MG63 (cell line): ENCODE results near the gene HS3ST5. TPM values are rescaled to one million over a fixed set of nuclear protein-coding genes. Genes with fewer than 3 reads are reported as not detected.

Source experiments
- DNase-seq: peaks from one replicate; pipeline ENCODE4 v3.0.0-alpha.2; 2020
- H3K27me3 ChIP-seq: fragments of 250-450 bp; sonication (Bioruptor Pico); 2 replicates; pipeline ENCODE4 v1.5.1; 2020; ENCODE audit warnings: mild to moderate bottlenecking, moderate library complexity
- H3K36me3 ChIP-seq: fragments of 250-450 bp; sonication (Bioruptor Pico); 2 replicates; pipeline ENCODE4 v1.5.1; 2020; ENCODE audit warnings: mild to moderate bottlenecking, moderate library complexity
- H3K4me3 ChIP-seq: fragments of 250-450 bp; sonication (Bioruptor Pico); 2 replicates; pipeline ENCODE4 v1.5.1; 2020; ENCODE audit warnings: mild to moderate bottlenecking, moderate library complexity
- H3K9me3 ChIP-seq: fragments of 250-450 bp; sonication (Bioruptor Pico); 2 replicates; pipeline ENCODE4 v1.5.1; 2020; ENCODE audit warnings: mild to moderate bottlenecking, moderate library complexity
- total RNA-seq: library from RNA; depleted of rRNA; stranded (reverse); fragments of >200 nt; shearing (Covaris generic); gene quantifications from 2 replicates; pipeline ENCODE4 v1.2.3, GENCODE V29; 2014; ENCODE audit warnings: low replicate concordance; rRNA removed

HS3ST5 gene
- not detected in 2 replicates for total RNA-seq

GRCh38 chr6:114342826-114343781, at the start of gene HS3ST5:
Gene HS3ST5 (minus strand): TSS chr6:114343023. CDS start chr6:114062845, 280,178 bp downstream.
- Histone ChIP-seq H3K27me3 (no peaks in the 10 kb centered on the region), H3K9me3 (no peaks in the 10 kb centered on the region), H3K36me3 (no peaks in the 10 kb centered on the region), H3K4me3 (peak within 1 kb of the TSS; percentile 53)
- peak; percentile 69 for DNase-seq

DNA sequence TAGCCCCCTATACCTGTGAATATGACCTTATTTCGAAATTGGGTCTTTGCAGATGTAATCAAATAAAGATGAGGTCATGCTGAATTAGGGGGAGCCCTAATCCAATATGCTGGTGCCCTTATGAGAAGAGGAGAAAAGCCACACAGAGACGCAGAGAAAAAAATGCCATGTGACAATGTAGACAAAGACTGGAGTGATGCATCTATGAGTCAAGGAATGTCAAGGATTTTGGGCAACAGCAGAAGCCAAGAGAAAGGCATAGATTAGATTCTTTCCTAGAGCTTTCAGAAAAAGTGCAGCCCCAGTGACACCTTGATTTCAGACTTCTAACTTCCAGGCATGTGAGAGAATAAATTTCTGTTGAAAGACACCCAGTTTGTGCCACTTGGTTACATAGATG, 47.4 kb upstream of the HS3ST5 start:
- no peak overlapping the region for H3K4me3 ChIP-seq
- DNase-seq, result no peak

DNA sequence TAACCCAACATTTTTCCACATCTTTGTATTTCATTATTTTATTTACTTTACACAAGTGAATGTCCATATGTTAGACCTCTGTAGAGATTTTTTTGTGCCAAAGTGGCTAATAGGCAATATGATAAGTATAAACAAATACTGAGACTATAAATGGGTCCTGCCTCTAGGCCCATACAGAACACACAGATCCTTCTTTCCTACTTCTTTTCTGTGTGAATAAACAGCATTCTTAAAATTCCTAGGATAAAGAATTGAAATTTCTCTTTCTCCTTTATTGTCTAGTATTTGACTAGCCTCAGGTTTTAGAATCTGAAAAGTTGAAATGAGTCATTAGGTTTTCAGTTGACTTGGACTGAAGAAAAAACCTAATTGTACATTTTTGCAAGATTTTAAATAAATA, 46.3 kb upstream of the HS3ST5 start:
- Histone ChIP-seq H3K9me3 (no peaks in the 10 kb centered on the region), H3K36me3 (no peaks in the 10 kb centered on the region), H3K27me3 (no peaks in the 10 kb centered on the region), H3K4me3 (no peak overlapping the region)
- DNase-seq, result no peak

More for the DNA sequence above, 47.4 kb upstream of the HS3ST5 start:
- H3K36me3 ChIP-seq, result no peaks in the 10 kb centered on the region
- no peaks in the 10 kb centered on the region for H3K27me3 ChIP-seq
- no peaks in the 10 kb centered on the region for H3K9me3 ChIP-seq

GRCh38 chr6:114382406-114382805, 39.6 kb upstream of the HS3ST5 start:
- no peaks in the 10 kb centered on the region for H3K36me3 ChIP-seq
- H3K4me3 ChIP-seq, result no peak overlapping the region
- H3K9me3 ChIP-seq, result no peaks in the 10 kb centered on the region
- no peak for DNase-seq
- no peaks in the 10 kb centered on the region for H3K27me3 ChIP-seq

GRCh38 chr6:114377881-114378280, 35.1 kb upstream of the HS3ST5 start:
- DNase-seq, result no peak
- Histone ChIP-seq H3K27me3 (no peaks in the 10 kb centered on the region), H3K4me3 (no peak overlapping the region), H3K9me3 (no peaks in the 10 kb centered on the region), H3K36me3 (no peaks in the 10 kb centered on the region)

DNA sequence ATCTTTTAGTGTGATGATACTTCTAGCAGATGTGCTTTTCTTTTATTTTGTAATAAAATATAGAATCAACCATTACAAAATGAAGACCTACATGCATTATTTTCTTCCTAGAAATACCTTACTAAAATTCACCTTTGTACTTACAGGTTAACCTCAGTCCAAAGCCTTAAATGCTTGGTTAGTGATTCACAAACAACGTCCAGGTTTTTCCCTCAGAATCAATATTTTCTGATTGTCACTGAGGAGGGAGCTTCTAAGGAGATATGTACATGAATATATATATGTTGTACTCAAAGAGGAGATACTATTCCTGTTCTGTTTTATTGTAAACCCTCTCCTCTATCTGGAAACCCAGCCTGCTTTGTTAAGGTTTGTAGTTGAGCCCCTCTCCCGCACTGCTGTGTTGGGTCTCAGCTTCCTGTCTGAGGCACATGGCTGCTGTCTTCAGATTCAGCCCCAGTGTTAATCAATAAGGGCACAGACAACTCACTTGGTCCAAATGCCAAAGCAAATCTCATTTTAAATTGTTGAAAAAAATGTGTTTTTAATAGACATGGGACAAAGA, 33.9 kb upstream of the HS3ST5 start:
- Histone ChIP-seq H3K9me3 (no peaks in the 10 kb centered on the region), H3K27me3 (no peaks in the 10 kb centered on the region), H3K36me3 (no peaks in the 10 kb centered on the region), H3K4me3 (no peak overlapping the region)
- no peak for DNase-seq

GRCh38 chr6:114375541-114376192, 32.8 kb upstream of the HS3ST5 start:
- Histone ChIP-seq H3K4me3 (no peak overlapping the region), H3K27me3 (no peaks in the 10 kb centered on the region), H3K9me3 (no peaks in the 10 kb centered on the region), H3K36me3 (no peaks in the 10 kb centered on the region)
- DNase-seq, result no peak

GRCh38 chr6:114367315-114367961, 24.6 kb upstream of the HS3ST5 start:
- no peaks in the 10 kb centered on the region for H3K9me3 ChIP-seq
- H3K27me3 ChIP-seq, result no peaks in the 10 kb centered on the region
- no peak for DNase-seq
- no peaks in the 10 kb centered on the region for H3K36me3 ChIP-seq
- H3K4me3 ChIP-seq, result no peak overlapping the region

DNA sequence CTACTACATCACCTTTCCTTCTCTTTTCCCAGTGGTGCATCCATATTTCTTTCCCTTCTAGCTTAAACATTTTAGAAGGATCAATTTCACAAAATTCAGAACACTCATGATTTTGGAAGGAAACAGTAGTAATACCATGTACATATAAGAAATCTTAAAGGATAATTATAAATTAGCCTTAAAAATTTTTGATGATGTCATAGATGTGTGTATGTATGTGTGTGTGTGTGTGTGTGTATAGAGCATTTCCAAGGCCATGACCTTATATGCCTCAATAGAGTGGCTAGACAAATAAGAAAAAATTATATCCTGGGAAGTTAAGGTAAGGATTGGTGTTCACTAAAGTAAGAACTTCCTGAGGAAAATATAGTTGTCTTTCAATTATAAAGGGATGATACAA, 24.1 kb upstream of the HS3ST5 start:
- no peak for DNase-seq
- Histone ChIP-seq H3K9me3 (no peaks in the 10 kb centered on the region), H3K4me3 (no peak overlapping the region), H3K27me3 (no peaks in the 10 kb centered on the region), H3K36me3 (no peaks in the 10 kb centered on the region)

DNA sequence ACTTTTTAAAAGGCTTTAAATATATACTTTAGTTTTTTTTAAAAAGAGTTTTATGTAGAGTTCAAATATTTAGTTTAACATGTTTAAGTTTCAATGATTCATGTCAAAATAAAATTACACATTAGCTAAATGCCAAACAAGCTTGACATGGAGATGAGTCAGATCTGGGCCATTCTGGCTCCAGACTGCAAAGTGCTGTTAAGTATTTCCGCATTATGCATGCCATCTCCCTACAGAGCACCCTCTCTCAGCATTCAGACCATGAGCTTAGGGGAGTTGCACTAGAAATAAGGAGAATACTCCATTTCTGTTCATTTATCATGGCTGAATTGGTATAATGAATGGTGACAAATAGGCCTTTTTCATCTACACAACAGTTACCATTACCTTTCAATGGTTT, 21.5 kb upstream of the HS3ST5 start:
- Histone ChIP-seq H3K27me3 (no peaks in the 10 kb centered on the region), H3K9me3 (no peaks in the 10 kb centered on the region), H3K36me3 (no peaks in the 10 kb centered on the region), H3K4me3 (no peak overlapping the region)
- peak; percentile 77 for DNase-seq

- Histone ChIP-seq H3K27me3 (no peaks in the 10 kb centered on the region), H3K36me3 (no peaks in the 10 kb centered on the region), H3K9me3 (no peaks in the 10 kb centered on the region), H3K4me3 (no peak overlapping the region)
- DNase-seq, result no peak
Measured at GRCh38 chr6:114362957-114363356, 20.1 kb upstream of the HS3ST5 start.

DNA sequence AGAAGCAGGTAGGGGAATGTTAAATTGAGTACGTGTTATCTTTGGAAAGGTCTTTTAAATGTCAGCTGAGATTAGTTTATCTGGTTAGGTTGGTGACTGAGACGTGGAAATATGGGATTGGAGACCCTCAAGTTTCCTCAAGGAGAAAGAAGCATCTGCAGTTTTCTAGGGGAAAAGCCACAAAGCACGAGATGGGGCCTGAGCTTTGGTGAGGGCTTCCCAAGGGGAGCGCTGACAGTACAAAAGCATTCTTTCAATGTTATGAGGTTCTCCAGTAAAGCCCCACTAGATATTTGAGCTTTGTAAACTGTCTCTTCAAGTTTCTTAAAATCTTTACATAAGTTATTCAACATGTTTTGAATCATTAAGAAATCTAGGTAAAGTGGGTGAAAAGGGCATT, 19.6 kb upstream of the HS3ST5 start:
- no peak for DNase-seq
- Histone ChIP-seq H3K4me3 (no peak overlapping the region), H3K27me3 (no peaks in the 10 kb centered on the region)

GRCh38 chr6:114361036-114361435, 18.2 kb upstream of the HS3ST5 start:
- no peak for DNase-seq
- H3K36me3 ChIP-seq, result no peaks in the 10 kb centered on the region
- no peaks in the 10 kb centered on the region for H3K9me3 ChIP-seq
- no peak overlapping the region for H3K4me3 ChIP-seq
- no peaks in the 10 kb centered on the region for H3K27me3 ChIP-seq

More for the DNA sequence above, 19.6 kb upstream of the HS3ST5 start:
- Histone ChIP-seq H3K36me3 (no peaks in the 10 kb centered on the region), H3K9me3 (no peaks in the 10 kb centered on the region)

- no peaks in the 10 kb centered on the region for H3K36me3 ChIP-seq
- no peaks in the 10 kb centered on the region for H3K9me3 ChIP-seq
- H3K27me3 ChIP-seq, result no peaks in the 10 kb centered on the region
- no peak for DNase-seq
- no peak overlapping the region for H3K4me3 ChIP-seq
Measured at GRCh38 chr6:114355300-114355699, 12.5 kb upstream of the HS3ST5 start.

DNA sequence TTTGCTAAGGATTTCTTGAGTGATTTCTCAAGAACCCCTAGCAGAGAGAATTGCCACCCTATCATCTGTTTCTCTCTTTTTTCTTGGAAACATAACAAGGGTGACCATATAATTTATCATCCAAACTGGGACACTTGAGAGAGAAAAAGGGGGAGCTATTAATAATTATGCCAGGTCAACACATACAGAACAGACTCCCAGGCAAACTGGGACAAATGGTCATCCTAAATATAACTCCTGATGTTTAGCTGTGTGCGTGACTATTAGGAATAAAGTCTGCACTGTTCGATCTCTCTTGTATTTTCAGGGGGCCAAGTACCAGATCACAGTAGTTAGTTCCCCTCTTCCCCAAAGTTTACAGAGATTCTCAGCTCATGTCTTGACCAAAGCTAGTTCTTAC, 11.7 kb upstream of the HS3ST5 start:
- no peak for DNase-seq
- H3K36me3 ChIP-seq, result no peaks in the 10 kb centered on the region
- no peak overlapping the region for H3K4me3 ChIP-seq
- no peaks in the 10 kb centered on the region for H3K27me3 ChIP-seq
- H3K9me3 ChIP-seq, result no peaks in the 10 kb centered on the region

GRCh38 chr6:114346451-114346850, 3.6 kb upstream of the HS3ST5 start:
- Histone ChIP-seq H3K9me3 (no peaks in the 10 kb centered on the region), H3K36me3 (no peaks in the 10 kb centered on the region), H3K27me3 (no peaks in the 10 kb centered on the region), H3K4me3 (no peak overlapping the region)
- no peak for DNase-seq

DNA sequence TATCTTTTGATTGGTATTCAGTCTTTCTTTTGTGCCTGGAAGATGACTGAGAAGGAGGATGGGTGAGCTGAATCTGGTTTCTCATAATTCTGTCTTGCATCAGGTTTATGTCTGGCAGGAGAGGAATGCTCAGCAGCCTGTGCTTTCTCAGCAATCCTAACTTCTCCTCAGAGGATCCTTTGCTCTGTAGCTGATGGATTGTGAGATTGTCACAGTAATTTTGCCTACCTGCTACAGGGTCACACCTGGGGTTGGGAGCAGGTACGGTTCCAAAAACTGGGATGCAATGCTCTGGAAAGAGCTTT, 2.1 kb upstream of the HS3ST5 start:
- no peaks in the 10 kb centered on the region for H3K27me3 ChIP-seq
- no peaks in the 10 kb centered on the region for H3K36me3 ChIP-seq
- no peak for DNase-seq
- no peaks in the 10 kb centered on the region for H3K9me3 ChIP-seq
- H3K4me3 ChIP-seq, result no peak overlapping the region
